Cerebellar nuclear complex (tissue), 1 donor: Measurements from ENCODE around the gene MIEF2.
A peak's percentile ranks its signal among the peaks of the same experiment; 100 is the strongest.

Experiments
- DNase-seq, 2 experiments: peaks; one replicate each; lab custom pipeline; 2025; lab: John Stamatoyannopoulos, UW

The MIEF2 gene

GRCh38 chr17:18234853-18235380 is 25.5 kb upstream of the MIEF2 start:
- no peak for DNase-seq

- DNase-seq, result no peak
Observed at GRCh38 chr17:18235743-18236256, 24.7 kb upstream of the MIEF2 start.

- DNase-seq, result no peak
Observed at GRCh38 chr17:18236494-18236893, 24.0 kb upstream of the MIEF2 start.

GRCh38 chr17:18237461-18237860 is 23.0 kb upstream of the MIEF2 start:
- DNase-seq, result no peak

- DNase-seq, result no peak
Observed at GRCh38 chr17:18238299-18238698, 22.2 kb upstream of the MIEF2 start.

GRCh38 chr17:18240449-18240848 is 20.0 kb upstream of the MIEF2 start:
- DNase-seq, result no peak

GRCh38 chr17:18241229-18241871 is 19.1 kb upstream of the MIEF2 start:
- DNase-seq, result no peak

- DNase-seq, result no peak
Observed at GRCh38 chr17:18245038-18245776, 15.3 kb upstream of the MIEF2 start.

- no peak for DNase-seq
Observed at GRCh38 chr17:18246109-18246725, 14.2 kb upstream of the MIEF2 start.

- no peak for DNase-seq
Observed at GRCh38 chr17:18246880-18247612, 13.4 kb upstream of the MIEF2 start.

- no peak for DNase-seq
Observed at GRCh38 chr17:18247613-18248001, 12.9 kb upstream of the MIEF2 start.

- DNase-seq, result peak in 1 of 2 experiments; percentile 16
Observed at GRCh38 chr17:18248300-18248731, 12.1 kb upstream of the MIEF2 start.

- no peak for DNase-seq
Observed at GRCh38 chr17:18248811-18249210, 11.7 kb upstream of the MIEF2 start.

GRCh38 chr17:18250259-18250658 is 10.2 kb upstream of the MIEF2 start:
- DNase-seq, result no peak

GRCh38 chr17:18250708-18251107 is 9.8 kb upstream of the MIEF2 start:
- DNase-seq, result no peak

- DNase-seq, result no peak
Observed at GRCh38 chr17:18251204-18251603, 9.3 kb upstream of the MIEF2 start.

GRCh38 chr17:18252160-18252559 is 8.3 kb upstream of the MIEF2 start:
- DNase-seq, result no peak

- no peak for DNase-seq
Observed at GRCh38 chr17:18253187-18253884, 7.1 kb upstream of the MIEF2 start.

GRCh38 chr17:18253947-18254821 is 6.3 kb upstream of the MIEF2 start:
- no peak for DNase-seq

- no peak for DNase-seq
Observed at GRCh38 chr17:18254888-18255649, 5.4 kb upstream of the MIEF2 start.
